ENCODE results near the gene GPC6.

DNA sequence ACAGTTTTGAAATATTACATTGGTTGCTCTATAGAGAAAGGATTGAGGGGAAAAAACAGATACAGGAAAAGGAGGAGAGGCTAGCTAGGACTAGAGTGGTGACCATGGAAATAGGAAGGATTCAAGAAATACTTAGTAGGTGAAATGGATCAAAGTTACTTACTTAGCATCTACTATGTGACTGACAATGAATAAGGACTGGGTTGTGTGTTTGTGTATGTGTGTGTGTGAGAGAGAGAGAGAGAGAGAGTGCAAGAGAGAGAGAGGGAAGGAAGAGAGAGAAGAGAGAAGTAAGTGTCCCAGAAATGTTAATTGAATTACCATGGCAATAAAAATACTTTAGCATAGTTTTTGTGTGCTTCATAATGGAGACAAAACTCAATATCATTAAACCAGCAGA, 7.9 kb downstream of the GPC6 start:
- TF ChIP-seq, protein P1, sequence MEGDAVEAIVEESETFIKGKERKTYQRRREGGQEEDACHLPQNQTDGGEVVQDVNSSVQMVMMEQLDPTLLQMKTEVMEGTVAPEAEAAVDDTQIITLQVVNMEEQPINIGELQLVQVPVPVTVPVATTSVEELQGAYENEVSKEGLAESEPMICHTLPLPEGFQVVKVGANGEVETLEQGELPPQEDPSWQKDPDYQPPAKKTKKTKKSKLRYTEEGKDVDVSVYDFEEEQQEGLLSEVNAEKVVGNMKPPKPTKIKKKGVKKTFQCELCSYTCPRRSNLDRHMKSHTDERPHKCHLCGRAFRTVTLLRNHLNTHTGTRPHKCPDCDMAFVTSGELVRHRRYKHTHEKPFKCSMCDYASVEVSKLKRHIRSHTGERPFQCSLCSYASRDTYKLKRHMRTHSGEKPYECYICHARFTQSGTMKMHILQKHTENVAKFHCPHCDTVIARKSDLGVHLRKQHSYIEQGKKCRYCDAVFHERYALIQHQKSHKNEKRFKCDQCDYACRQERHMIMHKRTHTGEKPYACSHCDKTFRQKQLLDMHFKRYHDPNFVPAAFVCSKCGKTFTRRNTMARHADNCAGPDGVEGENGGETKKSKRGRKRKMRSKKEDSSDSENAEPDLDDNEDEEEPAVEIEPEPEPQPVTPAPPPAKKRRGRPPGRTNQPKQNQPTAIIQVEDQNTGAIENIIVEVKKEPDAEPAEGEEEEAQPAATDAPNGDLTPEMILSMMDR (IDR thresholded peaks at IDR 0.05; ENCODE audit: poor library complexity), result no peak
- no peak for TF ChIP-seq EZH2phosphoT487 (IDR thresholded peaks at IDR 0.05; ENCODE audit: low read depth, severe bottlenecking, unreplicated experiment)
- TF ChIP-seq EZH2 (IDR thresholded peaks at IDR 0.05; ENCODE audit: borderline replicate concordance), result no peak
